K562 (cell line): ENCODE data around the gene ZNF333.

Experiments
- MBD1 ChIP-seq: fragments of 250-450 bp; sonication (Bioruptor Pico); IDR thresholded peaks from 2 replicates; pipeline ENCODE4 v1.8.0; 2022; ENCODE audit warnings: inconsistent platforms
- PYGO2 ChIP-seq: fragments of 450-650 bp; IDR thresholded peaks from 2 replicates; pipeline ENCODE4 v1.6.1; 2016; ENCODE audit warnings: mild to moderate bottlenecking, missing genetic modification characterization, moderate library complexity, missing compliant biosample characterization
- RB1 ChIP-seq: fragments of 450-650 bp; IDR thresholded peaks from 2 replicates; pipeline ENCODE4 v1.6.1; 2017; ENCODE audit warnings: low read depth, mild to moderate bottlenecking
- ZBTB1 ChIP-seq: sonication (generic); formaldehyde crosslinking; IDR thresholded peaks from 2 replicates; pipeline ENCODE4 v1.8.1; 2023; ENCODE audit warnings: missing genetic modification reagents, low read depth, mild to moderate bottlenecking, borderline replicate concordance

GRCh38 chr19:14758816-14759215 lies 69.0 kb downstream of the ZNF333 start:
- no peak for TF ChIP-seq PYGO2 (tag)
- TF ChIP-seq MBD1, result no peak
- no peak for TF ChIP-seq RB1
- TF ChIP-seq ZBTB1, result no peak
